DND-41 (cell line): ENCODE measurements around the gene TMEM135.

ENCODE experiments used
- ATAC-seq: fragments of 200-7000 bp; cut with Tn5 transposase; 3 replicates; pipeline ENCODE4 v1.9.1; 2021; ENCODE audit warnings: low read depth; ENCODE audit not compliant: insufficient read depth
- DNase-seq: peaks from one replicate; pipeline ENCODE4 v3.0.0-alpha.2; 2020
- H2AFZ ChIP-seq: 2 replicates; pipeline ENCODE4 v1.6.0; 2012; ENCODE audit warnings: low read depth, low read length
- H3K27ac ChIP-seq: 2 replicates; pipeline ENCODE4 v1.5.1; 2012; ENCODE audit warnings: low read length, inconsistent platforms
- H3K27me3 ChIP-seq: fragments of 200-600 bp; sonication (generic); 2 replicates; pipeline ENCODE4 v1.6.0; 2012; ENCODE audit warnings: low read length, mild to moderate bottlenecking, inconsistent platforms; ENCODE audit not compliant: insufficient read depth, poor library complexity
- H3K36me3 ChIP-seq: 2 replicates; pipeline ENCODE4 v1.5.1; 2012; ENCODE audit warnings: low read length, inconsistent platforms; ENCODE audit not compliant: insufficient read depth
- H3K4me1 ChIP-seq: 2 replicates; pipeline ENCODE4 v1.5.1; 2012; ENCODE audit warnings: mild to moderate bottlenecking, low read length; ENCODE audit not compliant: insufficient read depth
- H3K4me2 ChIP-seq: 2 replicates; pipeline ENCODE4 v1.6.0; 2012; ENCODE audit warnings: mild to moderate bottlenecking, moderate library complexity, low read length, inconsistent platforms; ENCODE audit not compliant: insufficient read depth
- H3K4me3 ChIP-seq, 2 experiments: fragments of 200-600 bp in 1 of 2; shearing (Covaris generic) in 1 of 2; 2 replicates each; pipeline ENCODE4 v1.5.1; 2012 to 2016; ENCODE audit warnings: inconsistent platforms in 2 of 2, low read length in 2 of 2, mild to moderate bottlenecking in 2 of 2, low read depth in 1 of 2, moderate library complexity in 1 of 2
- H3K79me2 ChIP-seq: 2 replicates; pipeline ENCODE4 v1.6.0; 2012; ENCODE audit warnings: low read length, inconsistent platforms; ENCODE audit not compliant: insufficient read depth
- H3K9ac ChIP-seq: 2 replicates; pipeline ENCODE4 v1.6.0; 2012; ENCODE audit warnings: low read depth, mild to moderate bottlenecking, inconsistent platforms, low read length, moderate library complexity
- H3K9me3 ChIP-seq: 2 replicates; pipeline ENCODE4 v1.5.1; 2012; ENCODE audit warnings: low read length, moderate library complexity, mild to moderate bottlenecking, inconsistent platforms; ENCODE audit not compliant: insufficient read depth, severe bottlenecking
- H4K20me1 ChIP-seq: 2 replicates; pipeline ENCODE4 v1.6.0; 2012; ENCODE audit warnings: low read length; ENCODE audit not compliant: insufficient read depth
- EZH2 ChIP-seq: IDR thresholded peaks from 3 replicates; pipeline ENCODE4 v1.6.1; 2012; ENCODE audit warnings: borderline replicate concordance, low read depth, mild to moderate bottlenecking, moderate library complexity, low read length, inconsistent platforms; ENCODE audit not compliant: severe bottlenecking
- TF ChIP-seq, protein P1 (sequence below): IDR thresholded peaks from 2 replicates; pipeline ENCODE4 v1.5.1; 2012; ENCODE audit warnings: borderline replicate concordance, low read length, moderate library complexity, mild to moderate bottlenecking; ENCODE audit not compliant: poor library complexity, severe bottlenecking; ENCODE audit errors: extremely low read depth

TMEM135 gene

DNA sequence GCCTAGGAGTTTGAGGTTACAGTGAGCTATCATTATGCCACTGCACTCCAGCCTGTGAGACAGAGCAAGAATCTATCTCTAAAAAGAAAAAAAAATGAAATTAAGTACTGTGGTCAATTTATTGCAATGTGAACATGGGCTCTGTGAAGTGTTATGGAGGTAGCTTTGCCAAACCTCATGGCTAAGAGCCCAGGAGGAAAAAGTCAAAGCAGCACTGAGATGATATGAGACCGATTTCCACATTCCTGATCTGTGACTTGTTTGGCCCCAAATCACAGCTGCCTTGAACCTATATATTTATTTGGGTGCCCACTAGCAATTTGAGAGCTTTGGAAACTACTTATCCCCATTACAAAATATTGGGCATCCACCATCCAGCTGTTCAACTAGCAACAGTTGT, 29.8 kb upstream of the TMEM135 start:
- Histone ChIP-seq H3K27me3 (no peaks in the 10 kb centered on the region), H3K4me2 (no peak overlapping the region), H3K27ac (no peak overlapping the region), H4K20me1 (no peaks in the 10 kb centered on the region), H3K4me3 (no peak overlapping the region), H3K4me1 (no peaks in the 10 kb centered on the region), H2AFZ (no peak overlapping the region), H3K9me3 (no peaks in the 10 kb centered on the region), H3K79me2 (no peaks in the 10 kb centered on the region), H3K9ac (no peak overlapping the region), H3K36me3 (no peaks in the 10 kb centered on the region)
- no peak for ATAC-seq
- TF ChIP-seq EZH2 = no peak
- TF ChIP-seq, protein P1, sequence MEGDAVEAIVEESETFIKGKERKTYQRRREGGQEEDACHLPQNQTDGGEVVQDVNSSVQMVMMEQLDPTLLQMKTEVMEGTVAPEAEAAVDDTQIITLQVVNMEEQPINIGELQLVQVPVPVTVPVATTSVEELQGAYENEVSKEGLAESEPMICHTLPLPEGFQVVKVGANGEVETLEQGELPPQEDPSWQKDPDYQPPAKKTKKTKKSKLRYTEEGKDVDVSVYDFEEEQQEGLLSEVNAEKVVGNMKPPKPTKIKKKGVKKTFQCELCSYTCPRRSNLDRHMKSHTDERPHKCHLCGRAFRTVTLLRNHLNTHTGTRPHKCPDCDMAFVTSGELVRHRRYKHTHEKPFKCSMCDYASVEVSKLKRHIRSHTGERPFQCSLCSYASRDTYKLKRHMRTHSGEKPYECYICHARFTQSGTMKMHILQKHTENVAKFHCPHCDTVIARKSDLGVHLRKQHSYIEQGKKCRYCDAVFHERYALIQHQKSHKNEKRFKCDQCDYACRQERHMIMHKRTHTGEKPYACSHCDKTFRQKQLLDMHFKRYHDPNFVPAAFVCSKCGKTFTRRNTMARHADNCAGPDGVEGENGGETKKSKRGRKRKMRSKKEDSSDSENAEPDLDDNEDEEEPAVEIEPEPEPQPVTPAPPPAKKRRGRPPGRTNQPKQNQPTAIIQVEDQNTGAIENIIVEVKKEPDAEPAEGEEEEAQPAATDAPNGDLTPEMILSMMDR = no peak
- no peak for DNase-seq

DNA sequence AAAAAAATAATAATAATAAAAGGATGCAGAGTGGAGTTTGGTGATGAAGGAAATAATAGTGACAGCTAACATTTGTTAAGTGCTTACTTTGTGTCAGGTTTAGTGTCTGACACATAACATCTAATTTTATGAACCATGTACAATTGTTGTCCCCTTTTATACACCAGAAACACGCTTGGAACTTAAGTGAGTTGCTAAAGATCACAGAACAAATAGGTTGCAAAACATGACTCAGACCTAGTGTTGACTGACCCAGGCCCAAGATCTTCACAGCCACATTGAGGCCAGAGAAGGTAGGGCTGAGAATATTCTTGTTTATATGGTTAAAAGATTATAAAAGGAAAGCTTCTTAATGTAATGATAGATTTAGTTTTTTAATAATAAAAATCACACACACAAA, 25.6 kb upstream of the TMEM135 start:
- Histone ChIP-seq H3K9ac (no peak overlapping the region), H3K36me3 (no peaks in the 10 kb centered on the region), H3K27me3 (no peaks in the 10 kb centered on the region), H3K27ac (no peak overlapping the region), H3K4me3 (no peak overlapping the region), H3K79me2 (no peaks in the 10 kb centered on the region), H4K20me1 (no peaks in the 10 kb centered on the region), H3K9me3 (no peaks in the 10 kb centered on the region), H3K4me1 (no peaks in the 10 kb centered on the region), H3K4me2 (no peak overlapping the region), H2AFZ (no peak overlapping the region)
- ATAC-seq = no peak
- no peak for DNase-seq
- no peak for TF ChIP-seq EZH2
- TF ChIP-seq, protein P1 = no peak

DNA sequence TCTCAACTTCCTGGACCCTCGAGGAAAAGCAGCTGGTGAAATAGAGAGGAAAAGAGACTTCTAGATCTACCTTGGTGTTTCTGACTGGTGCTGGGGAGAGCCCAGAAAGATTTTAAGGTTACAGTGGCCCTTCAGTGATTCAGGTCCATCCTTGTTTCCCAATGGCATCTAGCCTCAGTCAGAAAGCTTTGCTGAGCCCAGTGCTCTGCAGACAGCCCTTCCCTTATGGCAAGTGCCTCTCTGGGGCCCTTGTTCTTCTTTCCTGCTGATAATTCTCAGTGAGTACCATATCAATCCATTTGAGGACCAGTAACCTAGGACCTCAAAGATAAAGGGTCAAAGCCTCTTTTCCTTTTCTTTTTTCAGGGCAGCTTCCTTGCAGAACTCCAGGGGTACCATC, 25.1 kb upstream of the TMEM135 start:
- H2AFZ ChIP-seq = no peak overlapping the region
- TF ChIP-seq, protein P1 = no peak
- TF ChIP-seq EZH2 = no peak

GRCh38 chr11:87013912-87014825, 23.6 kb upstream of the TMEM135 start:
- ATAC-seq (no peak), DNase-seq (no peak)
- H3K27me3 ChIP-seq = no peaks in the 10 kb centered on the region
- TF ChIP-seq, protein P1 = no peak
- no peak for TF ChIP-seq EZH2
- no peak overlapping the region for H3K4me2 ChIP-seq
- no peak overlapping the region for H3K27ac ChIP-seq
- no peaks in the 10 kb centered on the region for H3K9me3 ChIP-seq
- no peaks in the 10 kb centered on the region for H4K20me1 ChIP-seq
- no peak overlapping the region for H3K4me3 ChIP-seq
- no peaks in the 10 kb centered on the region for H3K79me2 ChIP-seq
- H3K36me3 ChIP-seq = no peaks in the 10 kb centered on the region
- H3K4me1 ChIP-seq = no peaks in the 10 kb centered on the region
- no peak overlapping the region for H3K9ac ChIP-seq
- H2AFZ ChIP-seq = no peak overlapping the region

More for the DNA sequence above, 25.1 kb upstream of the TMEM135 start:
- Histone ChIP-seq H3K4me2 (no peak overlapping the region), H3K9ac (no peak overlapping the region), H3K4me3 (no peak overlapping the region), H4K20me1 (no peaks in the 10 kb centered on the region), H3K27me3 (no peaks in the 10 kb centered on the region), H3K27ac (no peak overlapping the region), H3K36me3 (no peaks in the 10 kb centered on the region), H3K79me2 (no peaks in the 10 kb centered on the region), H3K9me3 (no peaks in the 10 kb centered on the region), H3K4me1 (no peaks in the 10 kb centered on the region)
- ATAC-seq (no peak), DNase-seq (no peak)
